Karpas-422 (cell line): ENCODE results near the gene APOB. TPM values are rescaled to one million over a fixed set of nuclear protein-coding genes. Genes with fewer than 3 reads are reported as not detected.

Source experiments
- DNase-seq: peaks from one replicate; pipeline ENCODE4 v3.0.0-alpha.2; 2015
- H2AFZ ChIP-seq: fragments of 200-600 bp; sonication (generic); 2 replicates; pipeline ENCODE4 v1.6.1; 2014; ENCODE audit warnings: antibody characterized with exemption, low read length, mixed read lengths
- H3K27ac ChIP-seq: fragments of 200-600 bp; sonication (generic); 2 replicates; pipeline ENCODE4 v1.5.1; 2014; ENCODE audit warnings: mild to moderate bottlenecking, low read length, moderate library complexity
- H3K27me3 ChIP-seq: fragments of 200-600 bp; sonication (generic); 2 replicates; pipeline ENCODE4 v1.6.1; 2014; ENCODE audit warnings: low read length, mixed read lengths
- H3K36me3 ChIP-seq: fragments of 200-600 bp; sonication (generic); 2 replicates; pipeline ENCODE4 v1.6.1; 2014; ENCODE audit warnings: low read length, mixed read lengths; ENCODE audit not compliant: insufficient read depth
- H3K4me1 ChIP-seq: fragments of 200-600 bp; sonication (generic); 2 replicates; pipeline ENCODE4 v1.6.1; 2014; ENCODE audit warnings: mild to moderate bottlenecking, low read length, mixed read lengths
- H3K4me2 ChIP-seq: fragments of 200-600 bp; sonication (generic); 2 replicates; pipeline ENCODE4 v1.6.1; 2014; ENCODE audit warnings: low read length, low read depth, mild to moderate bottlenecking; ENCODE audit not compliant: poor library complexity, severe bottlenecking
- H3K4me3 ChIP-seq: fragments of 200-600 bp; sonication (generic); 2 replicates; pipeline ENCODE4 v1.5.1; 2014; ENCODE audit warnings: mild to moderate bottlenecking, antibody characterized with exemption, low read length, mixed read lengths
- H3K79me2 ChIP-seq: fragments of 200-600 bp; sonication (generic); 2 replicates; pipeline ENCODE4 v1.6.1; 2014; ENCODE audit warnings: mild to moderate bottlenecking, low read length, mixed read lengths
- H3K9ac ChIP-seq: fragments of 200-600 bp; sonication (generic); 2 replicates; pipeline ENCODE4 v1.6.0; 2014; ENCODE audit warnings: low read length
- H3K9me2 ChIP-seq: fragments of 200-600 bp; sonication (generic), shearing (Covaris generic); replicated peaks from 2 replicates; pipeline ENCODE4 v1.6.0; 2014; ENCODE audit warnings: mild to moderate bottlenecking, low read length, moderate library complexity; ENCODE audit not compliant: insufficient read depth
- H3K9me3 ChIP-seq: fragments of 300-700, 200-600 bp; sonication (generic); 2 replicates; pipeline ENCODE4 v1.6.1; 2014; ENCODE audit warnings: low read length, mixed read lengths
- H4K20me1 ChIP-seq: fragments of 200-600 bp; sonication (generic); 2 replicates; pipeline ENCODE4 v1.6.1; 2014; ENCODE audit warnings: mild to moderate bottlenecking, antibody characterized with exemption, low read length, low read depth; ENCODE audit not compliant: insufficient read depth
- total RNA-seq: library from RNA; depleted of rRNA; stranded (reverse); fragments of >200 nt; shearing (Covaris generic); gene quantifications from 2 replicates; pipeline ENCODE4 v1.2.3, GENCODE V29; 2014; ENCODE audit warnings: low replicate concordance; rRNA removed

The APOB gene
- total RNA-seq, 1 experiment from 2014 or later = not detected

DNA sequence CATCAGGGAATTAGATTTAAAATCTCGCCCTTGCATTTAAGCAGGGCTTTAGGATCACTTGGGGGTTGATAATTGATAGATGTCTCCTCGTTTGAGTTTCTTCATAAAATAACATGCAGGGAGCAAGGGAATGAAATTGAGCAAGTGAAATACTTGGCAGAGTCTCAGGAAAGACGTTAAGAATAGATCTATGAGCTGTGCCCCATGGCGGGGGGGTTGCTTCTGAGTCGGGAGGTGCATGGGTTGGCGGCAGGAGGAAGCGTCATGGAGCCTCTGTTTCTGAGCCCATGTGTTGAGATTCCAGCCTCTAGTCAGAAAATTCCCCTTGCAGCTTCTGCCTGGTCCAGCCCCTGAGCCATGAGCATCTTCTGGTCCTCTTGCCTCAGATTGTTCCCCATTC lies 82.0 kb downstream of the APOB start:
- Histone ChIP-seq H3K4me3 (no peak overlapping the region), H4K20me1 (no peaks in the 10 kb centered on the region), H3K4me1 (no peaks in the 10 kb centered on the region), H3K4me2 (no peak overlapping the region), H3K9me3 (no peaks in the 10 kb centered on the region), H3K36me3 (no peaks in the 10 kb centered on the region), H3K27ac (no peak overlapping the region), H2AFZ (no peak overlapping the region), H3K79me2 (no peaks in the 10 kb centered on the region), H3K9ac (no peak overlapping the region), H3K27me3 (no peaks in the 10 kb centered on the region), H3K9me2 (no peaks in the 10 kb centered on the region)
- DNase-seq = no peak

DNA sequence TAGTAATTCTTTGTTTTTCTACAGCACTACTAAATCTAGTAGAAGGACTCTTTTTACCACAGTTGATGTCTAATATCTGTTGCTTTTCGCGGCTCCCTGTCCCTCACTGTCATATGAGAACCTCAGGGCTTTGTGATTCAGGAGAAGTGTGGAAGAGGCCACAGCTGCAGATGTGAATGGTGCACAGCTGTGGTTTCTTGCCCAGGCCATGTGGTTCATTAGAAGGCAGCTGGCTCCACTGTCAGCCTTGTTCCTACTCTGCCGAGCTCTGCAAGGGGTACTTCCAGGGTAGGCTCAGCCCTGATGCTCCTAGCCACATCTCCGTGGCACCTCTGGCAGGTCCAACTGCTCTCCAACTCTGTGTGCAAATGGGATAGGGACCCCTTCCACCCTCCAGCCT lies 83.9 kb downstream of the APOB start:
- Histone ChIP-seq H3K27ac (no peak overlapping the region), H3K9ac (no peak overlapping the region), H3K9me3 (no peaks in the 10 kb centered on the region), H3K4me3 (no peak overlapping the region), H2AFZ (no peak overlapping the region), H3K79me2 (no peaks in the 10 kb centered on the region), H3K36me3 (no peaks in the 10 kb centered on the region), H3K4me1 (no peaks in the 10 kb centered on the region), H4K20me1 (no peaks in the 10 kb centered on the region), H3K9me2 (no peaks in the 10 kb centered on the region), H3K4me2 (no peak overlapping the region), H3K27me3 (no peaks in the 10 kb centered on the region)
- DNase-seq = no peak

DNA sequence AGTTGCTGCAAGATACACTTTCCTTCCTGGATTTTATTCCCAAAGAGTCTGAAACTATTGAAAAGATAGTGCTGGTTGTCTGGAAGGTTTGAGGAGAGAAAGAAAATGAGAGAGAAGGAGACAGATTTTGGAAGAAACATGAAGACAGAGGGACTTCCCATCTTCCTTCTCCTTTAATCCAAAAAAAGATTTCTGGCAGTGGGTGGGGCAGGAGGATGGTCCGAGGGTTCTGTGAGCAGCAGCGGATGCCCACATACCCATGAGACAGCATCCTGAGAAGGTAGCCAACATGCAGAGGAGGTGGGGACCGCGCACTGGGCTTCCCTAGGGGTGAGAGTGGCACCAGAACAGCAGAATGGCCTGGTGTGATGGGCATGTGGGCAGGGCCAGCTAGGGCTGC lies 84.6 kb downstream of the APOB start:
- no peak overlapping the region for H3K4me3 ChIP-seq
- H2AFZ ChIP-seq = no peak overlapping the region
- no peaks in the 10 kb centered on the region for H4K20me1 ChIP-seq
- DNase-seq = no peak
- H3K4me1 ChIP-seq = no peaks in the 10 kb centered on the region
- no peak overlapping the region for H3K27ac ChIP-seq
- H3K9me2 ChIP-seq = no peaks in the 10 kb centered on the region
- no peak overlapping the region for H3K4me2 ChIP-seq
- no peaks in the 10 kb centered on the region for H3K79me2 ChIP-seq
- H3K9ac ChIP-seq = no peak overlapping the region
- no peaks in the 10 kb centered on the region for H3K27me3 ChIP-seq
- H3K9me3 ChIP-seq = no peaks in the 10 kb centered on the region
- no peaks in the 10 kb centered on the region for H3K36me3 ChIP-seq

DNA sequence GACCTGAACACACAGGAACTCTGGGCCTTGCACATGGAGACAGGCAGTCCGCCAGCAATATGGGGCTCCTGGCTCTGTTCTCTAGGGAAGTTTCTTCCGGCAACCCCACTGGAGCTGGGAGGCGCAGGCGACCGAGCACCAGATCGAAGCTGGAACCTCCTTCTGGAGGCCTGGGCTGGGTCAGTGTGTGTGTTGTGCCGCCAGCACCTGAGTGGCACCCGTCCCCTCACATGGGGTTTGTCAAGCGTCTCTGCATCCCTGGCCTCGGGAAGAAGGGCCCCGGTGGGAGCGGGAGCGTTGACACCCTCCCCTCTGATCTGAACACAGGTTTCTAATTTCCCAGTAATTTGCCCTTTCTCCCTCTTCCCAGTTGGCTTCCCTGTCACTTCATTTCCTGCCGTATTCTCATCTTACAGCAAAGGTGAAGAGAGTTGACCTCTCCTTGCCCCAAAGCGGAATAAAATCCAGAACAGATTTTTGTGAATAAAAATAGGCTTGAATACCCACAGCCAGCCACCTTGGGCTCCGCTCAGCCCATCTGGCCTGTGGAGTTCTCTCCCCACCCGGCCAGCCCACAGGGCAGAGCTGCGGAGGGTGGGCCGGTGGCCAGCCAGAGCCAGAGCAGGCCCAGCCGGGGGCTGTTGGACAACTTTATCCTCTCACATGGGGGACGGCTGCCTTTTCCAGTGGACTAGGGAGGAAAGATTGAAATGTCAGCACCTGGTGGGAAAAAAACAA lies 85.9 kb downstream of the APOB start:
- H3K9ac ChIP-seq = no peak overlapping the region
- no peak overlapping the region for H2AFZ ChIP-seq
- H3K4me3 ChIP-seq = no peak overlapping the region
- H3K4me1 ChIP-seq = no peaks in the 10 kb centered on the region
- H3K9me3 ChIP-seq = no peaks in the 10 kb centered on the region
- no peaks in the 10 kb centered on the region for H3K27me3 ChIP-seq
- H4K20me1 ChIP-seq = no peaks in the 10 kb centered on the region
- H3K9me2 ChIP-seq = no peaks in the 10 kb centered on the region
- DNase-seq = no peak
- no peaks in the 10 kb centered on the region for H3K79me2 ChIP-seq
- no peak overlapping the region for H3K4me2 ChIP-seq
- no peak overlapping the region for H3K27ac ChIP-seq
- H3K36me3 ChIP-seq = no peaks in the 10 kb centered on the region

DNA sequence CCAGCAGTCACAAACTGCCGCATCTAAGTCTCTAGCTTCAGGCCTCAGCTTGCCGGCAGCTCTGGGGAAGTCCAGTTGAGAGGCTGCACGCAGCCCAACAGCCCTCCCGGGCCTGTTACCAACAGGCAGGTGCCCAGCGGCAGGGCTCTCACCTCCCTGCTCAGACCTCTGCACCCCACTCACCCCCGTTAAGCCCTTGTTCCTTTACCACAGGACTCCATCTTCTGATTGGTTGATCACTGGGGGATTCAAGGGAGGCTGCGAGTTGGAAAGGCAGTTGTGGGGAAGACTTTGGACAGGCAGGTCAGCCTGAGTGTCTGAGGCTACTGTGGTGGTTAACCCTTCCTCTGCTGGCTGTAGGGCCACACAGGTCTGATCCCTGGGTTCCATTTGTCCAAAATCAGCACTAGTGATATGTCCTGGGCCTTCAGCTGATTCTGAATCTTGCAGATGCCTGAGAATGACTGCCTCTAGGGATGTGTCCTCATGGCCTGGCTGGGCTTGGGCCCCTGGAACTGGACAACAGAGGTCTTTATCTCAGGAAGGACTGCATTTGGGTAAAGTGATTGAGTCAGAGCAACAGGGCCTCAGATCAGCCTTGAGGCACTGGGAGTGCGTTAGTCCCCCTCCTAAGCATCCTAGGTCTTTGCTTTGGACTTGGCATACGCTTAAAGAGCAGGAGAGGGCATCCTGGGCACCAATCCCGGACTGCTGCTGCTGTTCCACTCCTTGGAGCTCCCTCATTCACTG lies 88.4 kb downstream of the APOB start:
- no peaks in the 10 kb centered on the region for H3K9me3 ChIP-seq
- H3K27me3 ChIP-seq = no peaks in the 10 kb centered on the region
- H3K4me2 ChIP-seq = no peak overlapping the region
- no peaks in the 10 kb centered on the region for H3K9me2 ChIP-seq
- no peak overlapping the region for H3K9ac ChIP-seq
- H3K36me3 ChIP-seq = no peaks in the 10 kb centered on the region
- H3K79me2 ChIP-seq = no peaks in the 10 kb centered on the region
- DNase-seq = no peak
- H3K4me1 ChIP-seq = no peaks in the 10 kb centered on the region
- no peaks in the 10 kb centered on the region for H4K20me1 ChIP-seq
- H3K4me3 ChIP-seq = no peak overlapping the region
- H2AFZ ChIP-seq = no peak overlapping the region
- H3K27ac ChIP-seq = no peak overlapping the region

DNA sequence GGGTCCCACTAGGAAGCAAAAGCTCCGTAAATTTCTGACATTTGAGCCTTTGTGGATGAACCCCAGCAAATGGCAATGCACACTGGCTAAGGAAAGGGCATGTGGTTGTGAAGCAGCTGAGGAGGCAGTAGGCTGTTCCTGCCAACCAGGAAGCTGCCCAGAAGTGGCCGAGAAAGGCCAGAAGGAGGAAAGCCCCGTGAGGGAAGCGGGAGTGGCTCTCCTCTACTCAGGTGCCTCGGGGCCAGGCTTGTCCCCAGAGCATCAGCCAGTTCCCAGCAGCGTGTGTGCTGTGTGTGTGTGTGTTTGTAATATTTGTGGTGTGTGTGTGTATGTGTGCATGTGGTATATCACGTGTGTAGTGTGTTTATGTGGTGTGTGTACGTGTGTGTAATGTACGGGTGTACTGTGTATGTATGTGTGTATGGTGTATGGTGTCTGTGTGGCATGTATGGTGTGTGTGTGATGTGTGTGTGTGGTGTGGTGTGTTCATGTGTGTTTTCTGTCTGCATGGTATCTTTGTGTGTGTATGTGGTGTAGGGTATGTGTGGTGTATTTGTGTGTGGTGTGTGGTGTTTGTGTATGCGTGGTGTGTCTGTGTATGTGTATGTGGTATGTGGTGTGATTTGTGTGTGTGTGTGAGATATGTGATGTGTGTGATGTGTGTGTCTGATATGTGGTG lies 90.6 kb downstream of the APOB start:
- H3K4me3 ChIP-seq = no peak overlapping the region
- H3K27me3 ChIP-seq = no peaks in the 10 kb centered on the region
- H2AFZ ChIP-seq = no peak overlapping the region
- H3K4me2 ChIP-seq = no peak overlapping the region
- H3K27ac ChIP-seq = no peak overlapping the region
- no peaks in the 10 kb centered on the region for H3K9me2 ChIP-seq
- H3K36me3 ChIP-seq = no peaks in the 10 kb centered on the region
- no peak for DNase-seq
- H3K9ac ChIP-seq = no peak overlapping the region
- no peaks in the 10 kb centered on the region for H4K20me1 ChIP-seq
- H3K79me2 ChIP-seq = no peaks in the 10 kb centered on the region
- no peaks in the 10 kb centered on the region for H3K4me1 ChIP-seq
- no peaks in the 10 kb centered on the region for H3K9me3 ChIP-seq

Other genes with a start within 250 kb of the APOB start
- gene LDAH, start 221.0 kb downstream of the APOB start, total RNA-seq = 38.0 and 78.5 TPM in 2 replicates
- gene TDRD15, start 79.9 kb upstream of the APOB start, total RNA-seq = not detected in 2 replicates